ENCODE results near the gene WDR54.

DNA sequence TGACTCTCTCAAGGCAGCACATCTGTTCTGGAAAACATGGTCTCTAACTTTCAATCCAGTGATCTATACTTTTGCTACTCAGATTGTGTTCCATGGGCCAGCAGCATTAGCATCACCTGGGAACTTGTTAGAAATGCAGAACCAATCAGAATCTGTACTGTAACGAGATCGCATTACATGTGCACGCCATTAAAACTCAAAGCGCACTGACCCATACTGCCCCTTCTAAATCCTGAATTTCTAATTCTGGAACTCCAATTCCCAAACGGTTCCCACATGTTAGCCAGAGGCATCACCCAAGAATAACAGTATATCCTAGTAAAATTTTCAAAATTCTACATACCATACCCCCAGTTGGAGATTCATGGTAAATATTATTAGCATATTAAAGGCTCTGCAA is 30.9 kb upstream of the WDR54 start:
- TF ChIP-seq POLR2A (IDR thresholded peaks at IDR 0.05) (no peak), CTCF (IDR thresholded peaks at IDR 0.05) (no peak), EP300 (IDR thresholded peaks at IDR 0.05) (no peak)

Data from tibial nerve (tissue), 4 donors.